ENCODE data around the gene KMT2A. TPM values are rescaled to one million over a fixed set of nuclear protein-coding genes. Genes with fewer than 3 reads are reported as not detected.

KMT2A gene
- total and polyA plus RNA-seq, 4 donors = 7.7 to 127 (median 27.0) TPM

DNA sequence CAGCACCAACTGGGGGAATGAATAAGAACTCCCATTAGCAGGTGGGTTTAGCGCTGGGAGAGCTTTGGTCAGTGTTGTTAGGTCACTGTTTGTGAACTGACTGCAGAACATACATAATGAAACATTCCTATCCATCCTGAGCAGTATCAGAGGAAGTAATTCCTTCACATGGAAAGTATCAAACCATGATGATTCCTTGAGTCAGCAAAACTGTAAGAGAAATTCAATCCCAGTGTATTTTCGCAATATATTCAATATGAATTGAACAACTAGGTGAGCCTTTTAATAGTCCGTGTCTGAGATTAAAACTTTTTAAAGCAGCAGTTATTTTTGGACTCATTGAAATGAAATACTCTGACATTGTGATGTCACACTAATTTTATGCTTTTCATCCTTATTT is 48.1 kb downstream of the KMT2A start:
- Histone ChIP-seq H3K4me3 (no peak overlapping the region), H3K36me3 (ENCODE audit: control insufficient read depth in 4 of 4, insufficient read depth in 4 of 4, low read length in 4 of 4) (peaks cover 19 to 53% (median 28%) of the 10 kb centered on the region in 4 donors), H3K9me3 (ENCODE audit: control insufficient read depth in 4 of 4, insufficient read depth in 3 of 4, low read length in 3 of 4) (no peaks in the 10 kb centered on the region), H3K9ac (ENCODE audit: insufficient read depth in 1 of 2, low read length in 2 of 2) (no peak overlapping the region), H3K4me1 (ENCODE audit: control insufficient read depth in 5 of 5, insufficient read depth in 5 of 5, low read length in 5 of 5) (no peaks in the 10 kb centered on the region), H3K27ac (ENCODE audit: low read depth in 1 of 2, low read length in 1 of 2) (no peak overlapping the region), H3K27me3 (ENCODE audit: control insufficient read depth in 3 of 3, insufficient read depth in 3 of 3, low read length in 2 of 3) (no peaks in the 10 kb centered on the region)
- WGBS, 2 donors = 97 to 98% methylated on average over 3 of the region's 3 CpGs
- DNase-seq (no peak), ATAC-seq (ENCODE audit: insufficient read depth, low FRiP score) (no peak)
- TF ChIP-seq, protein P1, sequence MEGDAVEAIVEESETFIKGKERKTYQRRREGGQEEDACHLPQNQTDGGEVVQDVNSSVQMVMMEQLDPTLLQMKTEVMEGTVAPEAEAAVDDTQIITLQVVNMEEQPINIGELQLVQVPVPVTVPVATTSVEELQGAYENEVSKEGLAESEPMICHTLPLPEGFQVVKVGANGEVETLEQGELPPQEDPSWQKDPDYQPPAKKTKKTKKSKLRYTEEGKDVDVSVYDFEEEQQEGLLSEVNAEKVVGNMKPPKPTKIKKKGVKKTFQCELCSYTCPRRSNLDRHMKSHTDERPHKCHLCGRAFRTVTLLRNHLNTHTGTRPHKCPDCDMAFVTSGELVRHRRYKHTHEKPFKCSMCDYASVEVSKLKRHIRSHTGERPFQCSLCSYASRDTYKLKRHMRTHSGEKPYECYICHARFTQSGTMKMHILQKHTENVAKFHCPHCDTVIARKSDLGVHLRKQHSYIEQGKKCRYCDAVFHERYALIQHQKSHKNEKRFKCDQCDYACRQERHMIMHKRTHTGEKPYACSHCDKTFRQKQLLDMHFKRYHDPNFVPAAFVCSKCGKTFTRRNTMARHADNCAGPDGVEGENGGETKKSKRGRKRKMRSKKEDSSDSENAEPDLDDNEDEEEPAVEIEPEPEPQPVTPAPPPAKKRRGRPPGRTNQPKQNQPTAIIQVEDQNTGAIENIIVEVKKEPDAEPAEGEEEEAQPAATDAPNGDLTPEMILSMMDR (IDR thresholded peaks at IDR 0.05; ENCODE audit: control extremely low read depth, extremely low read depth) = no peak

- Histone ChIP-seq H3K9me3 (ENCODE audit: control insufficient read depth in 4 of 4, insufficient read depth in 3 of 4, low read length in 3 of 4) (no peaks in the 10 kb centered on the region), H3K9ac (ENCODE audit: insufficient read depth in 1 of 2, low read length in 2 of 2) (no peak overlapping the region), H3K36me3 (ENCODE audit: control insufficient read depth in 4 of 4, insufficient read depth in 4 of 4, low read length in 4 of 4) (peaks cover 22 to 54% (median 30%) of the 10 kb centered on the region in 4 donors), H3K4me1 (ENCODE audit: control insufficient read depth in 5 of 5, insufficient read depth in 5 of 5, low read length in 5 of 5) (no peaks in the 10 kb centered on the region), H3K27ac (ENCODE audit: low read depth in 1 of 2, low read length in 1 of 2) (no peak overlapping the region), H3K4me3 (no peak overlapping the region), H3K27me3 (ENCODE audit: control insufficient read depth in 3 of 3, insufficient read depth in 3 of 3, low read length in 2 of 3) (no peaks in the 10 kb centered on the region)
- TF ChIP-seq, protein P1 (IDR thresholded peaks at IDR 0.05; ENCODE audit: control extremely low read depth, extremely low read depth) = no peak
- DNase-seq (no peak), ATAC-seq (ENCODE audit: insufficient read depth, low FRiP score) (no peak)
Observed at GRCh38 chr11:118485273-118485672, 49.0 kb downstream of the KMT2A start.

GRCh38 chr11:118488480-118489109 is 52.3 kb downstream of the KMT2A start:
- no peak overlapping the region for H3K9ac ChIP-seq (ENCODE audit: insufficient read depth in 1 of 2, low read length in 2 of 2)

More at GRCh38 chr11:118488480-118489109, 52.3 kb downstream of the KMT2A start:
- TF ChIP-seq, protein P1 (IDR thresholded peaks at IDR 0.05; ENCODE audit: control extremely low read depth, extremely low read depth) = peak; percentile 76
- Histone ChIP-seq H3K9me3 (ENCODE audit: control insufficient read depth in 4 of 4, insufficient read depth in 3 of 4, low read length in 3 of 4) (no peaks in the 10 kb centered on the region), H3K27me3 (ENCODE audit: control insufficient read depth in 3 of 3, insufficient read depth in 3 of 3, low read length in 2 of 3) (no peaks in the 10 kb centered on the region), H3K4me1 (ENCODE audit: control insufficient read depth in 5 of 5, insufficient read depth in 5 of 5, low read length in 5 of 5) (no peaks in the 10 kb centered on the region), H3K36me3 (ENCODE audit: control insufficient read depth in 4 of 4, insufficient read depth in 4 of 4, low read length in 4 of 4) (peaks cover 22 to 53% (median 25%) of the 10 kb centered on the region in 4 donors), H3K4me3 (no peak overlapping the region), H3K27ac (ENCODE audit: low read depth in 1 of 2, low read length in 1 of 2) (no peak overlapping the region)
- WGBS, 2 donors = 26 to 28% methylated on average over 7 of the region's 7 CpGs
- DNase-seq (peak; percentile 83 to 91 (median 87)), ATAC-seq (ENCODE audit: insufficient read depth, low FRiP score) (no peak)
